Left ventricle myocardium inferior (tissue), 1 donor: ENCODE results near the gene INF2. TPM values are rescaled to one million over a fixed set of nuclear protein-coding genes. Genes with fewer than 3 reads are reported as not detected.

Experiments used
- DNase-seq: peaks from one replicate; pipeline ENCODE4 v3.0.0-alpha.2; 2020
- H3K27ac ChIP-seq: fragments of 200-600 bp; replicated peaks from 2 replicates; pipeline ENCODE4 v1.8.0; 2021
- H3K27me3 ChIP-seq: fragments of 200-600 bp; 2 replicates; pipeline ENCODE4 v1.8.0; 2021; ENCODE audit warnings: low read depth
- H3K36me3 ChIP-seq: fragments of 200-600 bp; 2 replicates; pipeline ENCODE4 v1.8.0; 2021
- H3K4me1 ChIP-seq: fragments of 200-600 bp; 2 replicates; pipeline ENCODE4 v1.8.0; 2021
- H3K4me3 ChIP-seq: fragments of 200-600 bp; 2 replicates; pipeline ENCODE4 v1.8.0; 2021; ENCODE audit warnings: mild to moderate bottlenecking, moderate library complexity
- H3K9me3 ChIP-seq: fragments of 200-600 bp; replicated peaks from 2 replicates; pipeline ENCODE4 v1.8.0; 2021
- CTCF ChIP-seq: fragments of 200-600 bp; IDR thresholded peaks from 2 replicates; pipeline ENCODE4 v1.8.0; 2021; ENCODE audit warnings: antibody characterized with exemption, mild to moderate bottlenecking, borderline replicate concordance
- intact Hi-C: fragments of 100-400 bp; cut with micrococcal nuclease; formaldehyde crosslinking; loops from one replicate; pipeline ENCODE4 v1.11.0; 2022
- total RNA-seq: library from RNA; stranded (reverse); fragmentation: NEBNext Ultra II Directional; extraction: Animal tissue kit (Norgen Biotek cat#: 25700); gene quantifications from one replicate; pipeline ENCODE4 v1.2.1, GENCODE V29; 2021
- donor health status: DM: no; HTN: yes; CAD: no; lungs with severe emphysema.

The INF2 gene
- total RNA-seq, 1 donor from 2014 or later, result 28.5 TPM

- Histone ChIP-seq H3K27ac (no peak overlapping the region), H3K36me3 (peaks cover 72% of the 10 kb centered on the region), H3K4me3 (no peak overlapping the region), H3K4me1 (peaks cover 36% of the 10 kb centered on the region), H3K9me3 (no peaks in the 10 kb centered on the region), H3K27me3 (no peaks in the 10 kb centered on the region)
- no peak for TF ChIP-seq CTCF
- no peak for DNase-seq
- intact Hi-C loops, result no loop called here
Measured at GRCh38 chr14:104712881-104713734, 23.7 kb downstream of the INF2 start.

GRCh38 chr14:104714066-104714465, 24.6 kb downstream of the INF2 start:
- H3K36me3 ChIP-seq, result peaks cover 74% of the 10 kb centered on the region
- no peak for TF ChIP-seq CTCF
- DNase-seq, result no peak

GRCh38 chr14:104714681-104715080, 25.3 kb downstream of the INF2 start:
- no peak overlapping the region for H3K4me3 ChIP-seq
- no peak overlapping the region for H3K27ac ChIP-seq
- peaks cover 74% of the 10 kb centered on the region for H3K36me3 ChIP-seq
- no peak for TF ChIP-seq CTCF
- intact Hi-C loops, result no loop called here
- H3K27me3 ChIP-seq, result no peaks in the 10 kb centered on the region
- H3K9me3 ChIP-seq, result no peaks in the 10 kb centered on the region
- H3K4me1 ChIP-seq, result peaks cover 34% of the 10 kb centered on the region
- DNase-seq, result no peak

More at GRCh38 chr14:104714066-104714465, 24.6 kb downstream of the INF2 start:
- H3K4me3 ChIP-seq, result no peak overlapping the region
- H3K4me1 ChIP-seq, result peaks cover 36% of the 10 kb centered on the region
- intact Hi-C loops, result no loop called here
- no peaks in the 10 kb centered on the region for H3K27me3 ChIP-seq
- no peak overlapping the region for H3K27ac ChIP-seq
- no peaks in the 10 kb centered on the region for H3K9me3 ChIP-seq

GRCh38 chr14:104715416-104715815, 26.0 kb downstream of the INF2 start:
- H3K9me3 ChIP-seq, result no peaks in the 10 kb centered on the region
- intact Hi-C loops, result no loop called here
- no peak overlapping the region for H3K27ac ChIP-seq
- peaks cover 72% of the 10 kb centered on the region for H3K36me3 ChIP-seq
- H3K27me3 ChIP-seq, result no peaks in the 10 kb centered on the region
- no peak for DNase-seq
- no peak for TF ChIP-seq CTCF
- peaks cover 30% of the 10 kb centered on the region for H3K4me1 ChIP-seq
- no peak overlapping the region for H3K4me3 ChIP-seq

GRCh38 chr14:104715871-104716270, 26.5 kb downstream of the INF2 start:
- Histone ChIP-seq H3K9me3 (no peaks in the 10 kb centered on the region), H3K4me1 (peaks cover 30% of the 10 kb centered on the region), H3K36me3 (peaks cover 68% of the 10 kb centered on the region), H3K27me3 (no peaks in the 10 kb centered on the region), H3K27ac (no peak overlapping the region), H3K4me3 (no peak overlapping the region)
- TF ChIP-seq CTCF, result no peak
- no peak for DNase-seq
- intact Hi-C loops, result no loop called here
